HG03378 (cell line): ENCODE results near the gene STKLD1.
A peak's percentile ranks its signal among the peaks of the same experiment; 100 is the strongest.

Experiments used
- ATAC-seq: cut with Tn5 transposase; IDR thresholded peaks from one replicate; pipeline ENCODE4 v1.9.1; 2021; ENCODE audit warnings: mild to moderate bottlenecking, moderate library complexity; ENCODE audit not compliant: unreplicated experiment

Gene STKLD1

GRCh38 chr9:133344979-133345378, 31.2 kb upstream of the STKLD1 start:
- ATAC-seq = no peak

- no peak for ATAC-seq
Observed at GRCh38 chr9:133345596-133345995, 30.6 kb upstream of the STKLD1 start.

- ATAC-seq = no peak
Observed at GRCh38 chr9:133346021-133346785, 30.0 kb upstream of the STKLD1 start.

- peak; percentile 9 for ATAC-seq
Observed at GRCh38 chr9:133347515-133347984, 28.6 kb upstream of the STKLD1 start.

GRCh38 chr9:133347985-133348717, 28.0 kb upstream of the STKLD1 start, which contains the start of the genes MED22 and RPL7A:
MED22 (minus strand) TSS chr9:133348131; CDS start chr9:133346662, 1,469 bp downstream.
RPL7A (plus strand) TSS chr9:133348218; CDS start chr9:133348244, 26 bp downstream.
- ATAC-seq = peak; percentile 75

- no peak for ATAC-seq
Observed at GRCh38 chr9:133348718-133349573, 27.2 kb upstream of the STKLD1 start.

GRCh38 chr9:133349965-133350616, 26.1 kb upstream of the STKLD1 start:
- no peak for ATAC-seq

- no peak for ATAC-seq
Observed at GRCh38 chr9:133351526-133351907, 24.6 kb upstream of the STKLD1 start.

- ATAC-seq = no peak
Observed at GRCh38 chr9:133351908-133352634, 24.1 kb upstream of the STKLD1 start.

- ATAC-seq = no peak
Observed at GRCh38 chr9:133352635-133353340, 23.4 kb upstream of the STKLD1 start.

GRCh38 chr9:133353548-133353947, 22.6 kb upstream of the STKLD1 start:
- ATAC-seq = no peak

GRCh38 chr9:133354766-133355165, 21.4 kb upstream of the STKLD1 start:
- ATAC-seq = no peak

GRCh38 chr9:133355881-133356357, 20.2 kb upstream of the STKLD1 start:
- ATAC-seq = no peak

GRCh38 chr9:133356391-133357091, 19.6 kb upstream of the STKLD1 start, which contains the start of the genes SURF1 and SURF2:
SURF1 (minus strand) TSS chr9:133356487; CDS start chr9:133356453, 34 bp downstream.
SURF2 (plus strand) TSS chr9:133356550; CDS start chr9:133356593, 43 bp downstream.
- no peak for ATAC-seq

- ATAC-seq = no peak
Observed at GRCh38 chr9:133357656-133358055, 18.5 kb upstream of the STKLD1 start.

- ATAC-seq = no peak
Observed at GRCh38 chr9:133359399-133360175, 16.6 kb upstream of the STKLD1 start.
